ENCODE measurements around the gene METRN.

GRCh38 chr16:725463-726187, 10.7 kb downstream of the METRN start:
- TF ChIP-seq EZH2 (IDR thresholded peaks at IDR 0.05; ENCODE audit: insufficient read depth, poor library complexity, severe bottlenecking) (no peak), EZH2phosphoT487 (IDR thresholded peaks at IDR 0.05; ENCODE audit: insufficient read depth, low read depth) (no peak)
